ENCODE data around the gene IL6. TPM values are rescaled to one million over a fixed set of nuclear protein-coding genes. Genes with fewer than 3 reads are reported as not detected.

IL6 gene
- total and polyA plus RNA-seq, 2 of the 8 experiments (the other 6 are each of a cell fraction or from before 2014, with no cell fraction given) = 0.12 to 0.41 TPM

DNA sequence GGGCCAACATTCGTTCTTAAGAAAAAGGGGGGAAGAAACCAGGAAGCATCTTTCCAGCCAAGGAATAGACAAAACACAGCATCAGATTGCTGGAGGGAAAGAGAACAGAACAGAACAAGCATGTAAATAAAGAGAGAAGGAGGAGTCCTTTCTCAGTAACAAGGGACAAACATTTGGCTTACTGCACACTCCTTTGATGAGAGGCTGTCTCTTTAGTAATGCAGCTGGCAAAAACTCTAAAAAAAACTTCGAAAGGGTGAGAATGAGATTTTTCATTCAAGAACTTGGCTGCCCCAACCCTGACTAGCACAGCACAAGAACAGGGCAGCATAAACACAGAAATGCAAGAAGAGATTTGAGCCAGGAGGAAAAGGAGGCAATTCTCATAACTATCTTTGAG lies 38.9 kb upstream of the IL6 start:
- no peak overlapping the region for H2AFZ ChIP-seq (ENCODE audit: low read length)
- no peak overlapping the region for H3K27ac ChIP-seq (ENCODE audit: low read depth, low read length)
- no peak overlapping the region for H2BK120ac ChIP-seq (replicated peaks; ENCODE audit: low read depth, low read length)
- no peaks in the 10 kb centered on the region for H3K27me3 ChIP-seq (replicated peaks in 1 of 4; ENCODE audit: control insufficient read depth in 3 of 4, extremely low read depth in 1 of 4, insufficient read depth in 3 of 4, low read length in 3 of 4)
- CTCF ChIA-PET (ENCODE audit: partially characterized antibody) = interaction anchor here (0.8 to 1.8 kb wide), 2 partner anchors 27 to 40 kb away, joined by 4 to 5 read pairs; no protein-coding TSS in a partner anchor
- no peaks in the 10 kb centered on the region for H3K9me3 ChIP-seq (ENCODE audit: insufficient read depth in 2 of 2, low read depth in 1 of 2, low read length in 1 of 2)
- H3K56ac ChIP-seq (replicated peaks; ENCODE audit: insufficient read length, low read depth, low read length) = no peak overlapping the region
- no peaks in the 10 kb centered on the region for H3K36me3 ChIP-seq (ENCODE audit: control insufficient read depth in 2 of 4, insufficient read depth in 4 of 4, low read length in 3 of 4)
- no peak overlapping the region for H3K4me3 ChIP-seq (ENCODE audit: extremely low read depth in 1 of 4, insufficient read depth in 2 of 4, low read depth in 3 of 4, low read length in 4 of 4)
- no peaks in the 10 kb centered on the region for H4K20me1 ChIP-seq (replicated peaks in 1 of 2; ENCODE audit: control insufficient read depth in 1 of 2, insufficient read depth in 2 of 2, low read length in 2 of 2)
- no peak overlapping the region for H2BK12ac ChIP-seq (ENCODE audit: low read depth, low read length)
- H3K23ac ChIP-seq (ENCODE audit: insufficient read length) = no peak overlapping the region
- H2BK5ac ChIP-seq (ENCODE audit: low read depth, low read length) = no peak overlapping the region
- DNase-seq (ENCODE audit: low read depth in 1 of 2, low spot score in 2 of 2) (no peak), FAIRE-seq (no peak)
- H3K4me1 ChIP-seq (replicated peaks in 1 of 4; ENCODE audit: control insufficient read depth in 3 of 4, insufficient read depth in 4 of 4, low read length in 3 of 4) = no peaks in the 10 kb centered on the region
- H4K91ac ChIP-seq (replicated peaks; ENCODE audit: insufficient read length, low read length) = no peak overlapping the region
- no peak overlapping the region for H3K18ac ChIP-seq (ENCODE audit: extremely low read depth, low read length)
- WGBS, 2 experiments (ENCODE audit: extremely low coverage in 1 of 2, insufficient coverage in 1 of 2, insufficient read length in 1 of 2, insufficient replicate concordance in 2 of 2, low coverage in 1 of 2, low lambda C conversion rate in 2 of 2, missing lambda C conversion rate in 1 of 2) = 85% methylated on average over 2 of the region's 2 CpGs; no CpG with 5 or more reads in 1 of the 2 experiments
- H2BK15ac ChIP-seq (ENCODE audit: low read length) = no peak overlapping the region
- TF ChIP-seq KDM5A (IDR thresholded peaks at IDR 0.05; ENCODE audit: low read length) (no peak), BRCA1 (IDR thresholded peaks at IDR 0.05; ENCODE audit: low read depth, low read length) (no peak), EGR1 (IDR thresholded peaks at IDR 0.05; ENCODE audit: borderline replicate concordance, low read depth, low read length) (no peak), SP4 (IDR thresholded peaks at IDR 0.05; ENCODE audit: low read length) (no peak), EZH2 (IDR thresholded peaks at IDR 0.05; ENCODE audit: low read depth, low read length, severe bottlenecking) (no peak)
- no peak overlapping the region for H4K8ac ChIP-seq (ENCODE audit: extremely low read depth, insufficient read depth, low read length)
- no peak overlapping the region for H3K4me2 ChIP-seq (ENCODE audit: insufficient read depth in 1 of 2, low read depth in 2 of 2, low read length in 2 of 2)
- H4K5ac ChIP-seq (ENCODE audit: insufficient read length, low read depth, low read length) = no peak overlapping the region
- H2AK5ac ChIP-seq (ENCODE audit: low read depth, low read length) = no peak overlapping the region
- POLR2A ChIA-PET (ENCODE audit: partially characterized antibody) = interaction anchor here (1.6 kb wide), 1 partner anchor 9 kb away, joined by 3 read pairs; no protein-coding TSS in a partner anchor
- H3K79me1 ChIP-seq (ENCODE audit: low read depth, low read length) = no peaks in the 10 kb centered on the region
- H3K14ac ChIP-seq (ENCODE audit: insufficient read length) = no peak overlapping the region
- no peaks in the 10 kb centered on the region for H3K79me2 ChIP-seq (ENCODE audit: control insufficient read depth in 1 of 2, insufficient read depth in 2 of 2, low read length in 2 of 2)
- no peak overlapping the region for H3K4ac ChIP-seq (replicated peaks; ENCODE audit: insufficient read length, low read depth, low read length)
- H3K9ac ChIP-seq (replicated peaks in 1 of 4; ENCODE audit: extremely low read depth in 1 of 4, low read depth in 3 of 4, low read length in 3 of 4) = no peak overlapping the region
- no peaks in the 10 kb centered on the region for H3K23me2 ChIP-seq (ENCODE audit: low read depth, low read length)
- H2BK20ac ChIP-seq (ENCODE audit: low read length) = no peak overlapping the region
